ENCODE results near the gene DIP2C. TPM values are rescaled to one million over a fixed set of nuclear protein-coding genes. Genes with fewer than 3 reads are reported as not detected.
A peak's percentile ranks its signal among the peaks of the same experiment; 100 is the strongest.
"Not testable (repeated sequence)": the region's sequence is repeated elsewhere in the genome, so short reads cannot be mapped to it uniquely, and the experiment has no call there.

DIP2C gene
- total RNA-seq, 8 experiments from 2014 or later: 1.9 to 26.3 (median 19.8) TPM

GRCh38 chr10:604716-605631, 84.5 kb downstream of the DIP2C start:
- Histone ChIP-seq H3K4me3 (no peak overlapping the region), H3K4me1 (replicated peaks in 1 of 2) (peaks cover 18 to 52% of the 10 kb centered on the region in 2 donors), H3K27ac (no peak overlapping the region)
- ATAC-seq (replicated peaks in 6 of 8): no peak
- in situ Hi-C loops (cut with MboI; ENCODE audit: low pct_unique_long_range_greater_than_20kb in 2 of 9, low sequenced_read_pairs in 9 of 9, unreplicated experiment in 9 of 9): loop anchor here in 1 of 9 experiments (25.0 kb wide), 1 partner anchor 93 kb away; no protein-coding TSS in a partner anchor
- 48 to 96% (median 86%) methylated on average over 1 to 12 of the region's 21 CpGs for WGBS, 10 experiments

- Histone ChIP-seq H3K4me3 (no peak overlapping the region), H3K4me1 (replicated peaks in 1 of 2) (peaks cover 24 to 48% of the 10 kb centered on the region in 2 donors), H3K27ac (no peak overlapping the region)
- in situ Hi-C loops (cut with MboI; ENCODE audit: low pct_unique_long_range_greater_than_20kb in 2 of 9, low sequenced_read_pairs in 9 of 9, unreplicated experiment in 9 of 9): loop anchor here in 1 of 9 experiments (25.0 kb wide), 1 partner anchor 91 kb away; no protein-coding TSS in a partner anchor
- ATAC-seq (replicated peaks in 6 of 8): no peak
- WGBS, 10 experiments: 50 to 80% (median 80%) methylated on average over 1 of the region's 6 CpGs; no CpG with 5 or more reads in 7 of the 10 experiments
These were observed 85.7 kb downstream of the DIP2C start for GRCh38 chr10:603745-604144.

- 73 to 100% (median 92%) methylated on average over 3 to 9 of the region's 18 CpGs; no CpG with 5 or more reads in 4 of the 10 experiments for WGBS, 10 experiments
- no peak overlapping the region for H3K27ac ChIP-seq
- no peak for ATAC-seq (replicated peaks in 6 of 8)
- in situ Hi-C loops (cut with MboI; ENCODE audit: low pct_unique_long_range_greater_than_20kb in 2 of 9, low sequenced_read_pairs in 9 of 9, unreplicated experiment in 9 of 9): loop anchor here in 1 of 9 experiments (25.0 kb wide), 1 partner anchor 90 kb away; no protein-coding TSS in a partner anchor
- H3K4me3 ChIP-seq: no peak overlapping the region
- peaks cover 32 to 51% of the 10 kb centered on the region in 2 donors for H3K4me1 ChIP-seq (replicated peaks in 1 of 2)
These were observed 87.0 kb downstream of the DIP2C start for GRCh38 chr10:602391-603005.

- in situ Hi-C loops (cut with MboI; ENCODE audit: low pct_unique_long_range_greater_than_20kb in 2 of 9, low sequenced_read_pairs in 9 of 9, unreplicated experiment in 9 of 9): loop anchor here in 1 of 9 experiments (25.0 kb wide), 1 partner anchor 89 kb away; no protein-coding TSS in a partner anchor
- Histone ChIP-seq H3K27ac (no peak overlapping the region), H3K4me3 (no peak overlapping the region), H3K4me1 (replicated peaks in 1 of 2) (peaks cover 26 to 42% of the 10 kb centered on the region in 2 donors)
- 70 to 95% (median 82%) methylated on average over 2 to 7 of the region's 12 CpGs; no CpG with 5 or more reads in 5 of the 10 experiments for WGBS, 10 experiments
- no peak for ATAC-seq (replicated peaks in 6 of 8)
These were observed 87.9 kb downstream of the DIP2C start for GRCh38 chr10:601660-601963.

GRCh38 chr10:600876-601659, 88.4 kb downstream of the DIP2C start:
- ATAC-seq (replicated peaks in 6 of 8): no peak
- in situ Hi-C loops (cut with MboI; ENCODE audit: low pct_unique_long_range_greater_than_20kb in 2 of 9, low sequenced_read_pairs in 9 of 9, unreplicated experiment in 9 of 9): loop anchor here in 1 of 9 experiments (25.0 kb wide), 1 partner anchor 89 kb away; no protein-coding TSS in a partner anchor
- Histone ChIP-seq H3K4me3 (no peak overlapping the region), H3K27ac (no peak overlapping the region), H3K4me1 (replicated peaks in 1 of 2) (peaks cover 26 to 41% of the 10 kb centered on the region in 2 donors)
- WGBS, 10 experiments: 85 to 100% (median 96%) methylated on average over 1 to 10 of the region's 11 CpGs; no CpG with 5 or more reads in 3 of the 10 experiments

- H3K27ac ChIP-seq: no peak overlapping the region
- in situ Hi-C loops (cut with MboI; ENCODE audit: low pct_unique_long_range_greater_than_20kb in 2 of 9, low sequenced_read_pairs in 9 of 9, unreplicated experiment in 9 of 9): loop anchor here in 1 of 9 experiments (25.0 kb wide), 1 partner anchor 88 kb away; no protein-coding TSS in a partner anchor
- H3K4me1 ChIP-seq (replicated peaks in 1 of 2): peaks cover 21 to 32% of the 10 kb centered on the region in 2 donors
- no peak overlapping the region for H3K4me3 ChIP-seq
- no peak for ATAC-seq (replicated peaks in 6 of 8)
- WGBS, 10 experiments: 80 to 100% (median 100%) methylated on average over 1 to 9 of the region's 15 CpGs; no CpG with 5 or more reads in 5 of the 10 experiments
These were observed 89.2 kb downstream of the DIP2C start for GRCh38 chr10:600234-600633.

- Histone ChIP-seq H3K27ac (no peak overlapping the region), H3K4me3 (no peak overlapping the region), H3K4me1 (replicated peaks in 1 of 2) (peaks cover 21 to 28% of the 10 kb centered on the region in 2 donors)
- in situ Hi-C loops (cut with MboI; ENCODE audit: low pct_unique_long_range_greater_than_20kb in 2 of 9, low sequenced_read_pairs in 9 of 9, unreplicated experiment in 9 of 9): loop anchor here in 1 of 9 experiments (25.0 kb wide), 1 partner anchor 87 kb away; no protein-coding TSS in a partner anchor
- peak in 2 of 8 experiments; percentile 6 to 21 for ATAC-seq (replicated peaks in 6 of 8)
- 80 to 100% (median 94%) methylated on average over 1 to 4 of the region's 9 CpGs; no CpG with 5 or more reads in 6 of the 10 experiments for WGBS, 10 experiments
These were observed 89.7 kb downstream of the DIP2C start for GRCh38 chr10:599767-600166.

- 0 to 76% (median 61%) methylated on average over 1 to 11 of the region's 17 CpGs; no CpG with 5 or more reads in 3 of the 10 experiments for WGBS, 10 experiments
- ATAC-seq (replicated peaks in 6 of 8): peak; percentile 13 to 91 (median 86)
- peak overlapping the region in 1 of 2 donors; percentile 44 for H3K27ac ChIP-seq
These were observed 90.9 kb downstream of the DIP2C start for GRCh38 chr10:598415-599170.

GRCh38 chr10:597976-598375, 91.5 kb downstream of the DIP2C start:
- in situ Hi-C loops (cut with MboI; ENCODE audit: low pct_unique_long_range_greater_than_20kb in 2 of 9, low sequenced_read_pairs in 9 of 9, unreplicated experiment in 9 of 9): no loop called here
- peak in 2 of 8 experiments; percentile 3 to 13 for ATAC-seq (replicated peaks in 6 of 8)
- Histone ChIP-seq H3K4me1 (replicated peaks in 1 of 2) (peaks cover 18 to 21% of the 10 kb centered on the region in 2 donors), H3K27ac (peak overlapping the region in 1 of 2 donors; percentile 44), H3K4me3 (no peak overlapping the region)
- 96 to 100% (median 97%) methylated on average over 1 to 7 of the region's 17 CpGs; no CpG with 5 or more reads in 6 of the 10 experiments for WGBS, 10 experiments

More at GRCh38 chr10:598415-599170, 90.9 kb downstream of the DIP2C start:
- in situ Hi-C loops (cut with MboI; ENCODE audit: low pct_unique_long_range_greater_than_20kb in 2 of 9, low sequenced_read_pairs in 9 of 9, unreplicated experiment in 9 of 9): no loop called here
- Histone ChIP-seq H3K4me3 (no peak overlapping the region), H3K4me1 (replicated peaks in 1 of 2) (peaks cover 21% of the 10 kb centered on the region in 2 donors)

- in situ Hi-C loops (cut with MboI; ENCODE audit: low pct_unique_long_range_greater_than_20kb in 2 of 9, low sequenced_read_pairs in 9 of 9, unreplicated experiment in 9 of 9): no loop called here
- Histone ChIP-seq H3K4me1 (replicated peaks in 1 of 2) (peaks cover 15 to 21% of the 10 kb centered on the region in 2 donors), H3K4me3 (no peak overlapping the region), H3K27ac (no peak overlapping the region)
- 40 to 100% (median 90%) methylated on average over 1 to 11 of the region's 17 CpGs; no CpG with 5 or more reads in 3 of the 10 experiments for WGBS, 10 experiments
- ATAC-seq (replicated peaks in 6 of 8): no peak
These were observed 92.6 kb downstream of the DIP2C start for GRCh38 chr10:596725-597345.

GRCh38 chr10:596131-596530, 93.3 kb downstream of the DIP2C start:
- H3K27ac ChIP-seq; H3K4me3 ChIP-seq; in situ Hi-C loops (cut with MboI; ENCODE audit: low pct_unique_long_range_greater_than_20kb in 2 of 9, low sequenced_read_pairs in 9 of 9, unreplicated experiment in 9 of 9); ATAC-seq (replicated peaks in 6 of 8): not testable (repeated sequence)
- H3K4me1 ChIP-seq (replicated peaks in 1 of 2): peaks cover 15 to 21% of the 10 kb centered on the region in 2 donors
- WGBS, 10 experiments: 71 to 100% (median 90%) methylated on average over 1 to 7 of the region's 10 CpGs; no CpG with 5 or more reads in 3 of the 10 experiments

Measured in motor neuron (in vitro differentiated cells).